Embryonic facial prominence (tissue), 1 donor: Measurements from ENCODE around the gene HNRNPU.
A peak's percentile ranks its signal among the peaks of the same experiment; 100 is the strongest.
"Not testable (repeated sequence)": the region's sequence is repeated elsewhere in the genome, so short reads cannot be mapped to it uniquely, and the experiment has no call there.

ENCODE experiments used
- DNase-seq: peaks from one replicate; pipeline ENCODE4 v3.0.0-alpha.2; 2016; ENCODE audit errors: extremely low spot score

HNRNPU gene

DNA sequence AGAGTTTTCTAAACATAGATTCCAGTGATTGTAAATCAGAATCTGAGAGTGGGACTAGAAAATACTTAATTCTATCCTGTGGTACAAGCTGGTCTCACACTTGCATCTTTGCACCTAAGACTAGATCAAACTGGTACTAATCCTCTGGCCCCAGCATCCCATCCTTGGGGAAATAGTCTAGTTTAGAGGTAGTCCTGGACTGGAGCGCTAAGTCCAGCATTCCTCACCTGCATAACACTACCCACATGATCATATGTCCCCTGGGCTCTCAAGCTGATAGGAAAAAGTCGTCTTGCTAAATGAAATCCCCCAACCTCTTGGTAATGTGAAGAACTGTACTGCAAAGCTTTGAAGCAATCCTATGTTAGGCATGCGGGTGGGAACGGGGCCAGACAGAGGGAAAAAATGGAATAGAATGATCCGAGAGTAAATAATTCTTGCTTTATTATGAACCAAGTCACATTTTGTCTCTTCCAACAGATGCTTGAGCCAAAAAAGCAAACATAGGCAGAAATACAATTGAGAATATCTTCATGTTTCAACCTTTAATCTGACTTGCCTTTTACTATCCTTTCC lies 24.0 kb downstream of the HNRNPU start:
- no peak for DNase-seq

DNA sequence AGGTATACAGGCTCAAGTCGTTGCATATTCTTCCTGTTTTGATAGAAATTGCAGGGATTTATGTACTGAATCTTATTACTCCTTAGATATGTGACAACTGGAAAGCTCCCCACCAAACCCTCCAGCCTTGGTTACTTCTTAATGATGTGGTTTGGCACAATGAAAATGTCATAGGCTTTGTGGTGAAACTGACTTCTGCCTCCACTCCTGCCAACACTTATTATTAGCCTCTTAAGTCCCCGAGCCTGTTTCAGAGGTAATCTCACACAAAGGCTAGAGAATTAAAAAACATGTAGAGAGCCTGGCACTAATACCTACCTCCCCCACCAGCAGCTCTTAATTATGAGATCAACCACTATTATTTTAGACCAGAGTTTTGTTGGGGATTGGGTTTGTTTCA lies 24.7 kb downstream of the HNRNPU start:
- DNase-seq = no peak

DNA sequence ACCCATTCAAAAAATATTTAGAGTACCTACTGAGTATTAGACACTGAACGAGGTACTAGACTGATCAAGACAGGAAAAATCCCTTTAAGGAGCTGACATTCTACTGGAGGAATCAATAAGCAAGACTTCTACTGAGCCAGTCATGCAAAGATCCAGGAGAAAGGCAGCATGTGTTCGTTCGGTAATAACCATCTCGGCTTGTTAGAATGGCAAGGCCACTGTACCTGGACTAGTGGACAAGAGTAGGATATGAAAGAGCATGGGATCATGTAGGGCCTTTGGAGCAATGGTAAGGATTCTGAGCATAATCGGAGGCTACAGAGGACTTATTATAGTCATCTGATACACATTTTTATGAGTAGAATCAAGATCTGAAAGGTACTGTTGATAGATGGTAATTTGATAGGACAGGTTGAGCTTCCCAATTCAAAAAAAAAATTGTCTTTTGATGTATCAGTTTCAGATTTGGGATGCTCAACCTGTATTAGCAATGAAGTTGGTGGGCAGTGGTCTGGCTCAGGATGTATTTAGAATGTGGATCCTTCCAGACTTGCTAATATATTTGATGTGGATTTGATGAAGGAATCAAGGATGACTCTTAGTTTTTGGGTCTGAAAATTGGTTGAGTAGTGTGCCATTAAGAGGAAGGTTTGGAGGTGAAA lies 26.6 kb downstream of the HNRNPU start:
- no peak for DNase-seq

DNA sequence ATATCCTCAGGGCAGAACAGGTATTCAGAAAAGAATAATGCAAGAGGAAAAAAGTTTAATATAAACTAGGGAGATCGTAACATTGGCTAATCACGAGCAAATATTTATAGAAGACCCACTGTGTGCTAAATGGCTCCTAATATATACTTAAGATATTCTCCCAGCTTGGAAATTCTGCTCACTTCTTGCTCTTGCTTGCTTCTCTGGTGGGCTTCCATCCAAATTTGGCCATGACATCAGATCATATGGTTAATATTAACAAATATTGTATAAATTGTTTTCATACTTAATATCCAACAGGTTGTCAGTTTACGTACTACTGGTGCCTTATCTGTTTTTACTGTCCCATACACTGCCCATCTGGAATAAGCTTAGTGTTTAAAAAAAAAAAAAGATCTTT lies 27.8 kb downstream of the HNRNPU start:
- DNase-seq = no peak

- DNase-seq = peak; percentile 25
Observed at GRCh38 chr1:244836135-244836521, 28.2 kb downstream of the HNRNPU start.

- peak; percentile 79 for DNase-seq
Observed at GRCh38 chr1:244835276-244836134, 28.8 kb downstream of the HNRNPU start, which contains the start of gene COX20. Gene COX20 (plus strand): TSS chr1:244835658. CDS start chr1:244835715, 57 bp downstream.

GRCh38 chr1:244834543-244835275 lies 29.6 kb downstream of the HNRNPU start:
- DNase-seq = peak; percentile 91

DNA sequence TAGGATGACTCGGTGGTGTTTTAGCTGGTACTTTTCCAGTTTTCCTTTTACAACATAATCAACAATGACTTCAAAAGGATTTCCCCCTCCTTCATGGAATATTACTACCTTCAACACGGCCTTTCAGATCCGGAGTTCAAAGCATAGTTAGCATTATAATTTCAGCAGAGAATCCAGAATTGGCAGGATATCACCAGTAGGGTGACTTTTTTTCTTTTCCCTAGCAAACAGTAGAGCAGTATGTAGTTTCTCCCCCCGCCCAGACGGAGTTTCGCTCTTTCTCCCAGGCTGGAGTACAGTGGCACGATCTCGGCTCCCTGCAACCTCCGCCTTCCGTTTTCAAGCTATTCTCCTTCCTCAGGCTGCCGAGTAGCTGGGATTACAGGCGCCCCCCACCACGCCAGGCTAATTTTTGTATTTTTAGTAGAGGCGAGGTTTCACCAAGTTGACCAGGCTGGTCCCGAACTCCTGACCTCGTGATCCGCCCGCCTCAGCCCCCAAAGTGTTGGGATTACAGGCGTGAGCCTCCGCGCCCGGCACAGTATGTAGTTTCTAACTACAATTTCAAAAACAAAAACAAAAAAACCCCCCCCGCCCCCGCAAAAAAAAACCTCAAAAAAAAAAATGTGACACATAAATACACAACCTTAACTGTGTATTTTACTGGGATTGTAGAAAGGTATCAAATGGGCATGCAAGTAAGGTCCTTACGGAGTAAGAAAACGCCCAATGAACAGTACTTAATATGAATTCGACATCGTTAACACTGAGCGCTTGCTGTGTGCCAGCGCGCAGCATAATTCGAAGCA lies 30.4 kb downstream of the HNRNPU start:
- DNase-seq = peak; percentile 77

- not testable (repeated sequence) for DNase-seq
Observed at GRCh38 chr1:244833260-244833659, 31.1 kb downstream of the HNRNPU start.

DNA sequence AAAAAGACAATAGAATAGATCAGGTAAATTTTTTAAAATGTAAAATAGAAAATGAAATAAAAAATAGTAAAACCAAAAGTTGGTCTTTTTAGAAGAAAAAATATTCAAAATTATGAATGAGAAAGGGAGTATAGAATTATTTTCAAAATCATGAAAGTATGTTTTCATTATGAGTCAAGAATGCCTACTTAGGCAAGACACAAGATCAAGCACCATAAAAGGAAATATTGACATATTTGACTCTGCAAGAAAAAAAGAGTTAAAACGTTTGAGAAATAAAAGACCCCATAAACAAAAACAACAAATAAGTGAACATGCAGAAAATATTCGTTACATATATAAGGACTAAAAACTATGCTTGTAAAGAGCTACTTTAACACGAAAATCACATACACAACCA lies 33.7 kb downstream of the HNRNPU start:
- DNase-seq = no peak

DNA sequence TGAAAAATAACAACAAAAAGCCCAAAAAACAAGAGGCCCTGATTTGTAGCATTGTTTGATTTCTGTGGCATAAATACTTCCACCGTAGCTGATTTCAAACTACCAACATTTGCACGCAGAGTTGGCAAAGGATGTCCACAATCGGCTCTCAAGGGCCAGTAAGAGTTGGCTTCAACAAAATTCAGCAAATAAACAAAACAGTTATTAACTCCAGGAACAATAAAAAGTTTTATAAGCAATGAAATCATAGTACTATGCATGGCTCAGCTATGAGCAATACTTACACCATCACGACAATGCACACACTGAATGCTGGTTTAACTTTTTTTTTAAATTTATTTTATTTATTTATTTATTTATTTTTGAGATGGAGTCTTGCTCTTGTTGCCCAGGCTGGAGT lies 37.6 kb downstream of the HNRNPU start:
- DNase-seq = no peak

DNA sequence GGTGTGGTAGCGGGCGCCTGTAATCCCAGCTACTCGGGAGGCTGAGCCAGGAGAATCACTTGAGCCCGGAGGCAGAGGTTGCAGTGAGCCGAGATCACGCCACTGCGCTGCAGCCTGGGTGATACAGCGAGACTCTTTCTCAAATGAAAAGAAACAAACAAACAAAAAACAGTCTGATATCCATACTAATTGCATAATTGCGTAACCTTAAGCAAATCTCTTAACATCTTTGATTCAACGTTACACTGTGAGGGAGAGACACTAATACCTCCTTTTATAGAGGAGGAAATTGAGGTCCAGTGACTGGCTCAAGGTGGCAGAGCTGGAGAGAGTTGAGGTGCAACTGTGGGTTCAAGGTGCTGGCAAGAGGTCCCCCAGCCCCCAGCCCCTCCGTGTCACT lies 41.5 kb downstream of the HNRNPU start:
- DNase-seq = no peak

DNA sequence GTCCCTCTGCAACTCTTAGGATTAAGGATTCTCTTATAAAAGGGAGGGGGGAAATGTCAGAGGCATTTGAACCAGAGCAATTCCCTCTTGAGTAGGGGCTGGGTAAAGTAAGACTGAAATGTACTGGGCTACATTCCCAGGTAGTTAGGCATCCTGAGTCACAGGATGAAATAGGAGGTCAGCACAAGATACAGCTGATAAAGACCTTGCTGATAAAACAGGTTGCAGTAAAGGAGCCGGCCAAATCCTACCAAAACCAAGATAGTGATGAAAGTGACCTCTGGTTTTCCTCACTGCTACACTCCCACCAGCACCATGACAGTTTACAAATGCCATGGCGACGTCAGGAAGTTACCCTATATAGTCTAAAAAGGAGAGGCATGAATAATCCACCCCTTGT lies 43.2 kb downstream of the HNRNPU start:
- no peak for DNase-seq

DNA sequence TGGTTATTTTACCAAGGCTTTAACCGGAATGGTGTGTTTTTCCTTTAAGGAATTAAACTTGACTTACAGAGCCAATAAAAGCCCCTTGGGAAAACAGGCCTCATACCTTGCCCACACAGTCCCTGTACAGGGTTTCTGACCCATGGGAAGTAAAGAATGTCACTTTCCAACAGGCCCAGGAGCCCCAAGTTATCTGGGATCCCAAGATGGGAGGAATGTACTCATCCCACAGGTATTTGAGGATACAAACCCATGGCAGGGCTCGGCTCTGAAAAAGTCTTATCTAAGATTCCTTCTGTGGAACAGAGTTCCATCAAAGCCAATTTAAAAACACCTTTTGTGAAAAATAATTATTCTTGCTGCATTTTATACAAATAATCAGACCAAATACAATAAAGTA lies 44.2 kb downstream of the HNRNPU start:
- DNase-seq = no peak

GRCh38 chr1:244817415-244817894 lies 46.9 kb downstream of the HNRNPU start:
- no peak for DNase-seq

- no peak for DNase-seq
Observed at GRCh38 chr1:244815600-244816099, 48.7 kb downstream of the HNRNPU start.

DNA sequence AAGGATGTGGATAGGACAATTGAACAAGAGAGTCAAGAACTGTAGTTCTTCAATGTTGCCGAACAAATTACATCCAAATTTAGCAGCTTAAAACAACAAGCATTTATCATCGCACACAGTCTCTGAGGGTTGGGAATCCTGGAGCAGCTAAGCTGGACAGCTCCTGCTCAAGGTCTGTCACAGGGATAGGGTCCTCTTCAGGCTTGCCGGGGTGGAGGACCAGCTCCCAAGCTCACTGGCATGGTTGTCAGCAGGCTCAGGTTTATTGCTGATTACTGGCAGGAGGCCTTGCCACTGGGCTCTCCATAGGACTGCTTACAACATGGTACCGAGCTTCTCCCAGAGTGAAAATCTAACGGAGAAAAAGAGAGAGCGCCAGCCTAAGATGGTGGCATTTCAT lies 51.0 kb downstream of the HNRNPU start:
- no peak for DNase-seq

GRCh38 chr1:244810221-244810620 lies 54.1 kb downstream of the HNRNPU start:
- no peak for DNase-seq

DNA sequence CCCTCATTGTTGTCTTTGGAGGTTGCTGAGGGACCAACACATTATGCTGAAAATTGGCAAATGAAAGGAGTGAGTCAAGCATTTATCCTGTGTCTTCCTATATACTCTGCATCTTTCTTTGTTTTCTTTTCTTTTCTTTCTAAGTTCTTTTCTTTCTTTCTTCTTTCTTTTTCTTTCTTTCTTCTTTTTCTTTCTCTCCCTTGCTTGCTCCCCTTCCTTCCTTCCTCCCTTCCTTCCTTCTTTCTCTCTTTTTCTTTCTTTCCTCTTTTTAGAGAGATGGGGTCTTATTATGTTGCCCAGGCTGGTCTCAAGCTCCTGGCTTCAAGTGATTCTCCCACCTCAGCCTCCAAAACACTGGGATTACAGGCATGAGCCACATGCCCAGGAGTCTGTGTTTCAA lies 57.2 kb downstream of the HNRNPU start:
- DNase-seq = no peak

DNA sequence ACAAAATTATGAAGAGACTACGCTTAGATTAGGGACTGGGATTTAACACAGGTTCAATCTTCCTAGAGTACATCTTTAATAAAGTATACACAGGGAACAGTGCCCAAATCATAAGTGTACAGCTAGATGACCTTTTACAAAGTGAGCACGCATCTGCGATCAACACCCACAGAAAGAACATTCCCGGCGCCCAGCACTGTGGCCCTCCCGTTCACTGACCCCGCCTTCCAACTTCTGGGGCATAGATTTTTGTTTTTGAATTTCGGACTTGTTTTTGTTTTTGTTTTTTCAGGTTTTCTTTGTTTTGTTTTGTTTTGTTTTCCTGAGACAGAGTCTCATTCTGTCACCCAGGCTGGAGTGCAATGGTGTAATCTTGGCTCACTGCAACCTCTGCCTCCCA lies 59.5 kb downstream of the HNRNPU start:
- no peak for DNase-seq
